CD4-positive, alpha-beta T cell treated with Interleukin-21 for 1 hour (primary cell): ENCODE data around the gene KRTAP19-6.
"Not testable (repeated sequence)": the region's sequence is repeated elsewhere in the genome, so short reads cannot be mapped to it uniquely, and the experiment has no call there.

ENCODE experiments used
- DNase-seq: peaks from one replicate; pipeline ENCODE4 v3.0.0-alpha.2; 2020

Gene KRTAP19-6, protein sequence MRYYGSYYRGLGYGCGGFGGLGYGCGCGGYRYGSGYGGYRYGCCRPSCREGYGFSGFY

DNA sequence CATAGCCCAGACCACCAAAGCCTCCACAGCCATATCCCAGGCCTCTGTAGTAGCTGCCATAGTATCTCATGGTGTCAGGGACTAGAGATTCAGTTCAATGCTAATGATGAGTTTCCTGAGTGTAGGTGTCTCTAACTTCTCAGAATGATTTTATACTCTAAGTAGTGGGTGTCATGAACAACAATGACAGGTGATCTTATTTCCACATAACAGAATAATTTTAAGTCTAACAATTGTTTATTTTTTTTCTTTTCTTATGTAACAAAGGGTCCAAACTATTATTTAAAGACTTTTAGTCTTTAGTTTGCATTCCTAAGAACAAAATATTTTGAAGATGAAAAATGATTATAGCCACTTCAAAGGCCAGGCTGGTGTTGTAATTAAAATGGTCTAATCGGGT is at the start of gene KRTAP19-6:
Gene KRTAP19-6 (minus strand): TSS at position 101 of the 400 bp plus-strand sequence. CDS start 31 bp downstream, at position 70.
- no peak for DNase-seq

DNA sequence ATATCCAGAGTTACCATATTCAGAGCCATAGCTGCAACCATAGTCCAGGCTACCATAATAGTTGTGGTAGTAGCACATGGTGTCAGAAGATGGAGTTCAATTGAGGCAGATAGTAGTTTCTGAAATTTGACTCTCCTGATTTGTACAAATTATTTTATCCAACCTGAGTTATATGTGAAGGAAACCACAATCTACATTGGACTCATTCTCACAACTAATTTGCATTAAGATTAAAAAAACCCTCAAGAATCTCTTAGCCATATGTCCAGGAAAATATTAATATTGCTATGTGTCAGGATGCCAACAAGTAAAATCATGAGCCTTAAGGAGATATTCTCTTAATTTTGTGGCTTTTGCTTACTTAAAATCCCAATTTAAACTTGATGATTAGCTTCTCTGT is 48.6 kb upstream of the KRTAP19-6 start, which contains the start of gene KRTAP22-2:
Gene KRTAP22-2 (minus strand): TSS at position 101 of the 400 bp plus-strand sequence.
- no peak for DNase-seq

DNA sequence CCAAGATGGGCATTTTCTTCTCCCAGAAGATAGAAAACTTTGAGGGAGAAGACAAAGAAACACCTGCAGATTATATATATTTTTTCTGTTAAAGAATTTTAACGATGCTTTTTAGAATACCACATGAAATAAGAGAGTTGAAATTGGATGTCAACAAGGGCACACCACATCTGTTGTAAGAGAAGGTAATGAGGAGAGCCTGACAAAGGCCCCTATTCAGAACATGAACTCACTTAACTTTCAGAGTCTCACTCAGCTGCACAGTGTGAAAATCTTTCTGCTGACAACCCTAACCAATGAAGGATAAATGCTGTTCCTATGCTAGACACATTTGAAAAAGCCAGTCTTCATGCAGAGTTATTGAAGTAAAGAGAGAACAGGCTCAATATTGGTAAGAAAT is 41.2 kb upstream of the KRTAP19-6 start:
- DNase-seq = no peak

DNA sequence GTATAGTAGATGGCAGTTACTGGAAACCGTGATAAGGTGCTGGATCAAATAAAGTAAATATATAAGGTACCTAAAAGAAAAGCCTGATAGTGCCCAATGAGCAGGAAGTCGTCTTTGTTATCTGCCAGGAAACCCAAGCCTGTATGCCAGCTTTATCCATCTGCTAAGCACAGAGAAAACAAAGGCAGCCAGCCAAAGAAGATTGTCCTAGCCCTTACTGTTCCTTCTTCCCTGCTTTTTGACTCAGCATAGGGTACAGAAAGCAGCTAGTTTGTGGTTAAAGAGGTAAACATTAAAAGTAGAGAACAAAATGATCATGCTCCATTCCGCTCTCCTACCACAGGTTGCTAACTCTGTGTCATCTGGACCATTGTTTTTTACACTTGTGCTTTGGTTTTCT is 38.5 kb upstream of the KRTAP19-6 start:
- DNase-seq = no peak

DNA sequence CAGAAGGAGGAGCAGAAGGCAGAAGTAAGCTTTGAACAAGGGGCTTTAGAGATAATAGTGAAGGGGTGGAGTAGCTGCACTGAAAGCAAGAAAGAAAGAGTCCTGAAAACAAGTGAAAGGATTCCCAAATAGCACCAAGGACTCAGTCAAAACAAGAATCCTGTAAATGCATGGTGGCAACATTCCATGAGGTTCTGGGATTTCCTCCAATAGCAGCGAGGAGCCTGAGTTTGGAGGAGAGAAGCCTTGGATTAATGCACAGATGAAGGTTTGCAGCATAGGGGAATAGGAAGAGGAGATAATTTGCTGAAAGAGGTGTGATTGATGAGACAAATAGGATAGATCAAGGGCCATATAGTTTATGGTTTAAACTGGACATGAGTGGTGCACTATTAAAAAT is 37.7 kb upstream of the KRTAP19-6 start:
- no peak for DNase-seq

DNA sequence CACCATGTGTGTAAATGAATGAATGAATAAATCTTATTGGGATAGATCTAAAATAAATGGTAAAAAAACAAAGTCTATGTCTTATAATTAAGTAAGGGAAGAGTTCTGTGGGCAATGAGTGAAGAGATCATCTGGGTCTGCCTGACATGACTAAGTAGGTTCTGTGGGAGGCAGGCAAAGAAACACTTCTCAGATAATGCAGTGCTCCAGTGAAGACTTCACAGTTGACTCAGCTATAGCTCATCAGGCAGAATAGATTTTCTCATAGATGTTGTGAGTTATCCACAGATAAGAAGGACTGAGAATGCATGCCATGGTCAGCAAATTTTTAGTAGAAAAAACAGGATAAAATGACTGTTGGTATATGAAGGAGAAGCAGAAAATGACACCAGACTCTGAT is 36.1 kb upstream of the KRTAP19-6 start:
- DNase-seq = no peak

DNA sequence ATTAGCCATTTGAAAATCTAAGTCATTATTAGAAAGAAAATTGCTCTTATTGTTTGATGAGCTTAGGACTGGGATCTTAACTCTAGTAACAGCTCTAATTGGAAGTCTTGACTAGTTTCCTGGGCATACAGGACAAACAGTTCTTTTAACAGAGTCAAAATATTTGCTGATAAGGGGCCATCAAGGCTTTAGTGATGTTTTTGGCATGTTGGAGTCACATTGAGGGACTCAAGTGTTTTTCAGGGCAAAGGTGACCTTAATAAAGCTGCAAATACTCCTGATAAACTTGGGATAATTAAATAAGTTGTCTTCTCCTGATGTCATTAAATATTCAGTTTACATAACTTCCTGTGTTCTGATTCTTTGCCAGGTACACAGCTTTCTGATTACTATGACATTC is 26.0 kb upstream of the KRTAP19-6 start:
- no peak for DNase-seq

DNA sequence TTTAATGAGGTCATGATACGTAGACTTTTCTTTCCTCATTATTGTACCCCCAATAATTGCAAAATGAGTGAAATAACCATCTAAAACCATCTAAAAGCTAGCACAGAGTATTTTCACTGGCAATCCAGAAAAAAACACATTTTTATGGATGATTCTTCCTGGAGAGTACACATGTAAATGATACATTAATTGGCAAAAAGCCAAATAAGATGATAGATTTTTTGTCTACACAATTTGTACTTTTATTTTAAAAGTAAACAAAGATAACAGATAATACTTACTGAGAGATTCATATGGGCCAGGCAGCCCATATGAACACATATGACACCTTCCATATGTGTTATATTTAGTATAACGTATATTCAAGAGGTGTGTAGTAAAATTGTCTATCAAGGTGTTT is 22.0 kb upstream of the KRTAP19-6 start:
- no peak for DNase-seq

DNA sequence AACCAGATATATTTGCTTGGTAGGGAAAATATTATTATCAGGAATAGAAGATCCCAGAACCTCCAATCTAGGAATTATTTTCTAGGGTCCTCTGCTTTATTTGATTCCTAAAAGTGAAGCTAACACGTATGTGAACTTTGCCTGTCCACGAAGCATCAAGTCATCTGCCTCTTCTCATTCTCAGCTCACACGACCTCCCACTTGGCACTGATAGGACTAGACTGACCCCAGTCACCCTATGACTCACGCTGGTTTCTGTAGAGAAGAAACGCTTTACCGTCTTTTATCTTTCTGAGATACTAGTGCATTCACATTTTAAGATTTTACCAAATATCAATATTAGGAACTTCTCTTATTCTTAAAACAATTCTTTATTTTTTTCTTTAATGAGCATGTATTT is 21.4 kb upstream of the KRTAP19-6 start:
- no peak for DNase-seq

DNA sequence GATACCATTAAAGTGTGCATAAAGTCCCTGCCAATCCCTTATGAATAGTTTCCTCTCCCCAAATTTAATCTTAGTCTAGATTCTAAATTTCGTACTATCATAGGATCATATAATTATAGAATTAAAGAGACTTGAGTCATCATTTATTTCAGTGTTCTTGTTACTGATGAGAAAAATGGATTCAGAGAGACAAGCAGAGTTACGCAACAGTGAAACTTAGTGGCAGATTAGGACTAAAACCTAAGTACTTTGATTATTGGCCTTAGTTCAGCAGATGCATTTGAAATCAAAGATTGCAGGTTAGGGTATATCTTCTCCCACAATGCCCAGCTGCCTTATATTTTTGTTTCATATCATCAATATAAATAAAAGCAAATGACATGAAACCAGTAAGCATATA is 20.3 kb upstream of the KRTAP19-6 start:
- DNase-seq = no peak

DNA sequence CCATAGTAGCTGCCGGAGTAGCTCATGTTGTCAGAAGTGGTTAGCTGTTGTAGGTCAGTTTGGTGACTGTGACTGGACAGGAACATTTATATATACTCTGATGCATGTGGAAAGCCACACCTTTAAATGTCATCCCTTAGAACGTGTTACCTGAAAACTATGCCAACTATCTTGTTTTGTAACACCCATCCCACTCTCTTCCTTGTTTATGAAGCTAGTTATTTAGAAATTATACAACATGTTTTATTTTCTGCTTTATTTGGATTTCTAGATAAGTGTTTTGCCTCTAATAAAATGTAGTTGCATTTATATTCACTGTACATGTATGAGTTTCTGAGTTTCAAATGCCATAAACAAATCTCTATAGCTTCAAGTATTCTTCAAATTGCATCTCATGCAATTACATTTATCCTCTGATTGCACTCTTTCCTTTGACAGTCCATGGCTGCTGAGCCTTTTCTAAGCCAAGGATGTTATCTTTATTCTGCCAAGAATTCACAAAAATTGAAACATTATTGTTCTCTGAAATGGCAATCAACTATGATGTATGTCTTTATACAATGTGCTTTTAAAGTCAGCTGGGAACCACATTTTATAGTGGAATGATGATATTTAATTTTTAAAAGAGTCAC is 19.7 kb upstream of the KRTAP19-6 start, which contains the start of gene KRTAP19-7:
Gene KRTAP19-7 (minus strand): TSS at position 51 of the 632 bp plus-strand sequence. CDS start 25 bp downstream, at position 26.
- DNase-seq = no peak

DNA sequence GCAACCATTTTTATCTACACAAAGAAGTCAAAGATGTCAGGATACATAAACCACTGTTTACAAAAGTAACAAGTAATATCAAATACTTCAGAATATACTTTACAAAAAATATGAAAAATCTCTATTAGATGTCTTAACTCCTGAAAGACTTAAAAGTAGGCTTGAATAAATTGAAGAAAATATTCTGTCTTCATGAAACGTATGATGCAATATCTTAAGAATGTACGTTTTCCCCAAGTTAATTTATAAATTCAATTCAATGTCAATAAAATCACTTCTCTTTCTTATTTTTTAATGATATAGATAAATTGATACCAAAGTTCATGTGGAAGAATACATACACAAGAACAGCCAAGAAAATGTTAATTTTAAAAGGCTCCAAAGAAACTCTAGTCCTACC is 13.4 kb upstream of the KRTAP19-6 start:
- no peak for DNase-seq

DNA sequence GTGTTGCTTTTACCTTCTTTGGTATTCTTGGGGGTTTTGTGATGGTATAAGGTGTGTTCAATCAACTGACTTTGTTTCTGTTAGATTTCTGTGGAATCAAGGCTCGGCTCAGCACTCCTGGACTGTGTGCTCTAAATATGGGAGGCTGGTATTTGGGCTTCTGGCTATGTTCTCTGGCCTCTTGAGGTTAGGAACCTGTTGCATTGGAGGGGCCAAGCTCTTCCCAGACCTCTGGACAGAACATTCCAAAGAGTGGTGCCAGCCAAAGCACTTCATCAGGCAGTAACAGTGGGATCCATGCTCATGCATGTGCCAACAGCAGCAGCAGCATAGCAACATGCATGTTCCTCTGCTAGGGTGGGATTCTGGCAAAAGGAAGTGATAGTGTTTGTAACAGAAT is 11.1 kb upstream of the KRTAP19-6 start:
- DNase-seq = no peak

DNA sequence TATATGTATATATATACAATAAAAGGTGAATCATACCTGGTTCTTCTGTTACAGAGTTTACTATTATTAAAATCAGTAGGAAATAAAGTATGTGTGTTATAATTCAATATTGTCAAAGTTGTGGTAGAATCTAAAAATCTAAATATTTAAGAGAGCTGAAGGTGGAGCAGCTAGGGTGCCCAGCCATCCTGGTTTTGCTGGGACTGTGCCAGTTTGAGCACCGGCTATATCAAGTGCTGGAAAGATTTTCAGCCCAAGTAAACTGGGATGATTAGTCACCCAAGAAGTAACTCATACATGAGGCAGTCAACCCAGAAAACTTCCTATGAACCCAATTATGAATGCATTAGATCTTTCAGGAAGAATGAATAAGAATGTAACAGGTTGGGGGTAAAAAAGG is 22.8 kb downstream of the KRTAP19-6 start:
- no peak for DNase-seq

DNA sequence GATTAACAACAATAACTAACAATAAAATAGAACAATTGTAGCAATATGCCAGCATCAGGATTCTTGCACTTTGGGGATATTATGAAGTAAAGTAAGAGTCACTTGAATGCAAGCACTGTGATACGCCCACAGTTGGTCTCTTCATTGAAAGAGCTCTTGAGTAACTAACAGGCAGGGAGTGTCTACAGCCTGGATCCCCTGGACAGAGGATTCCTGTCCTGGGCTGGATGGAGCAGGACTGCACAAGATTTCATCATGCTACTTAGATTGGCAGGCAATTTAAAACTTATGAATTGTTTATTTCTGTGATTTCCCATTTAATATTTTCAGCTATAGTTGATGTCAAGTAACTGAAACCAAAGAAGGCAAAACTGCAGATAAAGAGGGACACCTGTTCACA is 26.0 kb downstream of the KRTAP19-6 start:
- no peak for DNase-seq

DNA sequence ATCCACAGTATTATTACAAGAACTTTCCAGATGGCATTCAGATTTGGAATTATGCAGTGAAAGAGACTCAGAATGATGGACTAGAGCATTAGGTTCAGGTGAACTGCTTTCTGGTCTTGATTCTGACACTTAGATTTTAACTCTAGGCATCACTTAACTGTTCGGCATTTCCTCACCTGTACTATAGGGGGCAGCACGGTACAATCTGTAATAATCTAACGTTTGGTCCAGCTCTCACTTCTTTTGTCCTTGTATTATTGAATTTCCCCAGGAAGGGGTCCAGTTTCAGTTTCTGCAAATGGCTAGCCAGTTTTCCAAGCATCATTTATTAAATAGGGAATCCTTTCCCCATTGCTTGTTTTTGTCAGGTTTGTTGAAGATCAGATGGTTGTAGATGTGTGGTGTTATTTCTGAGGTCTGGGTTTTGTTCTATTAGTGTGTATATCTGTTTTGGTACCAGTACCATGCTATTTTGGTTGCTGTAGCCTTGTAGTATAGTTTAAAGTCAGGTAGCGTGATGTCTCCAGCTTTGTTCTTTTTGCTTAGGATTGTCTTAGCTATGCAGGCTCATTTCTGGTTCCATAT is 36.0 kb downstream of the KRTAP19-6 start:
- DNase-seq = not testable (repeated sequence)

DNA sequence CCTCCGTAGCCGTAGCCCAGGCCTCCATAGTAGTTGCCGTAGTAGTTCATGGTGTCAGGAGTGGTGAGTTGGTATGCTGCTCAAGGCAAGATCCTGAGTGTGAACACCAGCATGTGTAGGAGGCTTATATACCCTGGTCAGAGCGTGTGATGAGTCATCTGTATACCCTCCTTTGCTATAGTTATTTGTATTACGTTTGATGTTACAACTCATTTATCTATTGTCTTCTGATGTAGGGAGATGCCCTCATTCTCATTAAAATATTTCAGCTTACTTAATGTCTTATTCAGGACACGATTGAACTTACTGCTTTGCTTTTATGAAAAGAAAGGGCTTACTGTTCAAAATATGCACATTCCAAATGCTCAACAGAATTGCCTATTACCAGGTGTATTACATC is 39.6 kb downstream of the KRTAP19-6 start, which contains the start of gene KRTAP19-5:
Gene KRTAP19-5 (minus strand): TSS at position 101 of the 400 bp plus-strand sequence. CDS start 51 bp downstream, at position 50.
- no peak for DNase-seq

DNA sequence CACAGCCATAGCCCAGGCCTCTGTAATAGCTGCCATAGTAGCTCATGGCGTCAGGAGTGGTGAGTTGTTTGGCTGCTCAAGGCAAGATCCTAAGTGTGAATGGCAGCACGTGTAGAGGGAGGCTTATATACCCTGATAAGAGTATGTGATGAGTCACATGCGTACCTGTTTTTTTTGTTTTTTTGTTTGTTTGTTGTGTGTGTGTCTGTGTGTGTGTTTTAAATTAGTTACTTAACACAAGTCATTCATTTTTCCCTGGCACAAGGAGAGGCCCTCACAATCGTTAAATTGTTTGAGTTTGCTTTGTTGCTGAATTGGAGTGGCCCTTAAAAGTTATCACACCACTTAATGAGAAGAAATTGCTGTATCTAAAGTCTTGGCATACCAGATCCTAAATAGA is 44.6 kb downstream of the KRTAP19-6 start, which contains the start of gene KRTAP19-4:
Gene KRTAP19-4 (minus strand): TSS at position 101 of the 400 bp plus-strand sequence. CDS start 55 bp downstream, at position 46.
- no peak for DNase-seq

DNA sequence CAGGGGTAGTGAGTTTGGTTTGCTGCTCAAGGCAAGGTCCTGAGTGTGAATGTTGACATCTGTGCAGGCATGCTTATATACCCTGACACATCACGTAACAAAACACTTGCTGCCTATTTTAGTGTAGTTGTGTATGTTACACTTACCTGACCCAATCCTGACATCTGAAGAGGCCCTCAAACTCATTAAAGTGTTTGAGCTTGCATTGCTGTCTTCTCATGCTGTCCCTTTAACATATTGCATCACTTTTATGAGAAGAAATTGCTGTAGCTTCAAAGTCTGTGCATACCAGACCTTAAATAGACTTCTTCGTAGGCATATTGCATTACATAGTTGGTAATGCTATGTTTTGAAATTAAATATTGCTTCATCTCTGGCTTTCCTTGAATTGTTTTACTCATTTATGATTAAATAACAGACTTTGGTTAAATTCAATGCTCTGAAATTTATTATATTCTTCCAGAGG is 49.7 kb downstream of the KRTAP19-6 start, which contains the start of gene KRTAP19-3:
Gene KRTAP19-3 (minus strand): TSS at position 51 of the 466 bp plus-strand sequence. CDS start 56 bp downstream, outside the sequence.
- DNase-seq = no peak
